Rectal smooth muscle tissue (tissue), 1 donor: ENCODE results near the gene PPP1R9A.

Experiments used
- H3K27ac ChIP-seq: one replicate; pipeline ENCODE4 v1.7.0; 2013; ENCODE audit warnings: low read depth, low read length, inconsistent platforms
- H3K27me3 ChIP-seq: one replicate; pipeline ENCODE4 v1.7.0; 2013; ENCODE audit warnings: low read length; ENCODE audit not compliant: control insufficient read depth, insufficient read depth
- H3K36me3 ChIP-seq: one replicate; pipeline ENCODE4 v1.7.0; 2013; ENCODE audit warnings: low read length; ENCODE audit not compliant: control insufficient read depth, insufficient read depth
- H3K4me1 ChIP-seq: one replicate; pipeline ENCODE4 v1.7.0; 2013; ENCODE audit warnings: low read length; ENCODE audit not compliant: control insufficient read depth, insufficient read depth
- H3K4me3 ChIP-seq: one replicate; pipeline ENCODE4 v1.7.0; 2013; ENCODE audit warnings: low read length
- H3K9ac ChIP-seq: one replicate; pipeline ENCODE4 v1.7.0; 2013; ENCODE audit warnings: low read length

The PPP1R9A gene

GRCh38 chr7:95279417-95279816 lies 372.0 kb downstream of the PPP1R9A start:
- Histone ChIP-seq H3K27ac (no peak overlapping the region), H3K36me3 (no peaks in the 10 kb centered on the region), H3K4me1 (no peaks in the 10 kb centered on the region), H3K4me3 (no peak overlapping the region), H3K9ac (no peak overlapping the region), H3K27me3 (no peaks in the 10 kb centered on the region)

- no peaks in the 10 kb centered on the region for H3K4me1 ChIP-seq
- no peak overlapping the region for H3K27ac ChIP-seq
- no peak overlapping the region for H3K4me3 ChIP-seq
- no peak overlapping the region for H3K9ac ChIP-seq
- H3K27me3 ChIP-seq, result no peaks in the 10 kb centered on the region
- H3K36me3 ChIP-seq, result peaks cover 3% of the 10 kb centered on the region
Observed at GRCh38 chr7:95286096-95286495, 378.7 kb downstream of the PPP1R9A start.

- Histone ChIP-seq H3K4me3 (no peak overlapping the region), H3K4me1 (no peaks in the 10 kb centered on the region), H3K36me3 (peaks cover 3% of the 10 kb centered on the region), H3K9ac (no peak overlapping the region), H3K27ac (no peak overlapping the region), H3K27me3 (no peaks in the 10 kb centered on the region)
Observed at GRCh38 chr7:95290166-95290830, 382.9 kb downstream of the PPP1R9A start.

GRCh38 chr7:95295397-95295796 lies 388.0 kb downstream of the PPP1R9A start:
- no peak overlapping the region for H3K27ac ChIP-seq
- H3K36me3 ChIP-seq, result no peaks in the 10 kb centered on the region
- H3K4me1 ChIP-seq, result no peaks in the 10 kb centered on the region
- no peak overlapping the region for H3K9ac ChIP-seq
- H3K27me3 ChIP-seq, result no peaks in the 10 kb centered on the region
- H3K4me3 ChIP-seq, result no peak overlapping the region

- no peak overlapping the region for H3K4me3 ChIP-seq
Observed at GRCh38 chr7:95296456-95296855, 389.1 kb downstream of the PPP1R9A start.

GRCh38 chr7:95297041-95297440 lies 389.6 kb downstream of the PPP1R9A start:
- Histone ChIP-seq H3K9ac (no peak overlapping the region), H3K27ac (no peak overlapping the region), H3K4me3 (no peak overlapping the region), H3K27me3 (no peaks in the 10 kb centered on the region), H3K36me3 (no peaks in the 10 kb centered on the region), H3K4me1 (no peaks in the 10 kb centered on the region)

More at GRCh38 chr7:95296456-95296855, 389.1 kb downstream of the PPP1R9A start:
- Histone ChIP-seq H3K4me1 (no peaks in the 10 kb centered on the region), H3K36me3 (no peaks in the 10 kb centered on the region), H3K27ac (no peak overlapping the region), H3K27me3 (no peaks in the 10 kb centered on the region), H3K9ac (no peak overlapping the region)

- Histone ChIP-seq H3K4me3 (no peak overlapping the region), H3K9ac (no peak overlapping the region), H3K27ac (no peak overlapping the region), H3K36me3 (no peaks in the 10 kb centered on the region), H3K4me1 (no peaks in the 10 kb centered on the region), H3K27me3 (no peaks in the 10 kb centered on the region)
Observed at GRCh38 chr7:95298091-95298490, 390.7 kb downstream of the PPP1R9A start.

- Histone ChIP-seq H3K9ac (no peak overlapping the region), H3K36me3 (no peaks in the 10 kb centered on the region), H3K27me3 (no peaks in the 10 kb centered on the region), H3K27ac (no peak overlapping the region), H3K4me3 (no peak overlapping the region), H3K4me1 (no peaks in the 10 kb centered on the region)
Observed at GRCh38 chr7:95303013-95303905, 395.9 kb downstream of the PPP1R9A start.

- Histone ChIP-seq H3K36me3 (no peaks in the 10 kb centered on the region), H3K27me3 (no peaks in the 10 kb centered on the region), H3K4me3 (no peak overlapping the region), H3K27ac (no peak overlapping the region), H3K9ac (no peak overlapping the region), H3K4me1 (no peaks in the 10 kb centered on the region)
Observed at GRCh38 chr7:95304990-95305389, 397.6 kb downstream of the PPP1R9A start.

- Histone ChIP-seq H3K27me3 (no peaks in the 10 kb centered on the region), H3K9ac (no peak overlapping the region), H3K4me1 (no peaks in the 10 kb centered on the region), H3K36me3 (no peaks in the 10 kb centered on the region), H3K27ac (no peak overlapping the region), H3K4me3 (no peak overlapping the region)
Observed at GRCh38 chr7:95309951-95310350, 402.6 kb downstream of the PPP1R9A start.

- no peak overlapping the region for H3K4me3 ChIP-seq
- no peak overlapping the region for H3K9ac ChIP-seq
- no peaks in the 10 kb centered on the region for H3K36me3 ChIP-seq
- no peak overlapping the region for H3K27ac ChIP-seq
- H3K4me1 ChIP-seq, result no peaks in the 10 kb centered on the region
- H3K27me3 ChIP-seq, result no peaks in the 10 kb centered on the region
Observed at GRCh38 chr7:95311389-95311788, 404.0 kb downstream of the PPP1R9A start.

- no peaks in the 10 kb centered on the region for H3K4me1 ChIP-seq
- no peak overlapping the region for H3K27ac ChIP-seq
- H3K4me3 ChIP-seq, result no peak overlapping the region
- H3K9ac ChIP-seq, result no peak overlapping the region
- no peaks in the 10 kb centered on the region for H3K27me3 ChIP-seq
- no peaks in the 10 kb centered on the region for H3K36me3 ChIP-seq
Observed at GRCh38 chr7:95312561-95312960, 405.2 kb downstream of the PPP1R9A start.
